ELR (cell line): Measurements from ENCODE around the gene BCLAF3.

Experiments
- DNase-seq: peaks from one replicate; pipeline ENCODE4 v3.0.0-alpha.2; 2015; ENCODE audit warnings: low read depth

BCLAF3 gene

GRCh38 chrX:19966056-19966455, 24.8 kb downstream of the BCLAF3 start:
- DNase-seq, result no peak

GRCh38 chrX:19964017-19964710, 26.7 kb downstream of the BCLAF3 start:
- DNase-seq, result no peak

- no peak for DNase-seq
These were observed 29.9 kb downstream of the BCLAF3 start for GRCh38 chrX:19960913-19961312.

GRCh38 chrX:19958552-19959486, 32.0 kb downstream of the BCLAF3 start:
- no peak for DNase-seq

GRCh38 chrX:19956923-19957322, 33.9 kb downstream of the BCLAF3 start:
- DNase-seq, result no peak

GRCh38 chrX:19956306-19956705, 34.6 kb downstream of the BCLAF3 start:
- no peak for DNase-seq

GRCh38 chrX:19955306-19955705, 35.6 kb downstream of the BCLAF3 start:
- DNase-seq, result no peak

- DNase-seq, result no peak
These were observed 36.3 kb downstream of the BCLAF3 start for GRCh38 chrX:19954335-19955096.

- DNase-seq, result no peak
These were observed 37.7 kb downstream of the BCLAF3 start for GRCh38 chrX:19953145-19953544.

GRCh38 chrX:19949340-19949739, 41.5 kb downstream of the BCLAF3 start:
- no peak for DNase-seq

GRCh38 chrX:19947612-19948011, 43.2 kb downstream of the BCLAF3 start:
- no peak for DNase-seq
